Liver (tissue), 9 donors: Measurements from ENCODE around the gene TOLLIP. TPM values are rescaled to one million over a fixed set of nuclear protein-coding genes. Genes with fewer than 3 reads are reported as not detected.
"Not testable (repeated sequence)": the region's sequence is repeated elsewhere in the genome, so short reads cannot be mapped to it uniquely, and the experiment has no call there.

Experiments used
- DNase-seq: peaks from one replicate; pipeline ENCODE4 v3.0.0-alpha.2; 2017; ENCODE audit warnings: low spot score
- H3K27ac ChIP-seq, 2 donors: one replicate each; pipeline ENCODE4 v1.7.0; 2013; ENCODE audit warnings: inconsistent platforms in 2 of 2, low read length in 2 of 2, control low read depth in 1 of 2, low read depth in 1 of 2, mild to moderate bottlenecking in 1 of 2
- H3K27me3 ChIP-seq, 4 donors: one replicate each; pipeline versions ENCODE4 v1.6.1 to v1.7.0; 2013; ENCODE audit warnings: low read length in 3 of 4, inconsistent platforms in 1 of 4, mild to moderate bottlenecking in 1 of 4, moderate library complexity in 1 of 4; ENCODE audit not compliant: control insufficient read depth in 4 of 4, insufficient read depth in 4 of 4
- H3K36me3 ChIP-seq, 4 donors: one replicate each; pipeline versions ENCODE4 v1.6.1 to v1.7.0; 2013; ENCODE audit warnings: low read length in 3 of 4, mild to moderate bottlenecking in 3 of 4, low read depth in 1 of 4, moderate library complexity in 1 of 4; ENCODE audit not compliant: control insufficient read depth in 4 of 4, insufficient read depth in 3 of 4
- H3K4me1 ChIP-seq, 4 donors: one replicate each; pipeline versions ENCODE4 v1.6.1 to v1.7.0; 2013; ENCODE audit warnings: low read length in 3 of 4, mild to moderate bottlenecking in 3 of 4, moderate library complexity in 1 of 4; ENCODE audit not compliant: control insufficient read depth in 4 of 4, insufficient read depth in 4 of 4
- H3K4me3 ChIP-seq, 3 donors: one replicate each; pipeline versions ENCODE4 v1.6.1 to v1.7.0; 2013; ENCODE audit warnings: low read length in 3 of 3, control low read depth in 1 of 3, low read depth in 1 of 3, mild to moderate bottlenecking in 1 of 3
- H3K9ac ChIP-seq, 2 donors: one replicate each; pipeline ENCODE4 v1.7.0; 2013; ENCODE audit warnings: low read length in 2 of 2, mild to moderate bottlenecking in 2 of 2, moderate library complexity in 2 of 2, control low read depth in 1 of 2, low read depth in 1 of 2
- H3K9me3 ChIP-seq, 4 donors: one replicate each; pipeline versions ENCODE4 v1.6.1 to v1.7.0; 2013; ENCODE audit warnings: low read length in 3 of 4; ENCODE audit not compliant: control insufficient read depth in 4 of 4
- EGR1 ChIP-seq, 2 donors: IDR thresholded peaks; 2 replicates each; pipeline ENCODE4 v1.6.1; 2016 to 2018; ENCODE audit warnings: antibody characterized with exemption in 2 of 2, low read depth in 2 of 2
- FOXA2 ChIP-seq: IDR thresholded peaks from 2 replicates; pipeline ENCODE4 v1.6.1; 2016; ENCODE audit warnings: antibody characterized with exemption
- GABPA ChIP-seq, 2 donors: IDR thresholded peaks in 1 of 2; conservative IDR thresholded peaks in 1 of 2; 2 replicates each; pipeline ENCODE4 v1.6.1; 2016; ENCODE audit warnings: antibody characterized with exemption in 2 of 2, mild to moderate bottlenecking in 1 of 2, moderate library complexity in 1 of 2
- HNF4A ChIP-seq, 2 donors: conservative IDR thresholded peaks; 2 replicates each; pipeline ENCODE4 v1.6.1; 2016; ENCODE audit warnings: antibody characterized with exemption in 2 of 2, mild to moderate bottlenecking in 2 of 2
- HNF4G ChIP-seq: IDR thresholded peaks from 2 replicates; pipeline ENCODE4 v1.6.1; 2016; ENCODE audit warnings: antibody characterized with exemption
- JUND ChIP-seq, 2 donors: IDR thresholded peaks; 2 replicates each; pipeline ENCODE4 v1.6.1; 2016; ENCODE audit warnings: antibody characterized with exemption in 2 of 2
- MAX ChIP-seq: IDR thresholded peaks from 2 replicates; pipeline ENCODE4 v1.6.1; 2016; ENCODE audit warnings: antibody characterized with exemption
- NR2F2 ChIP-seq: IDR thresholded peaks from 2 replicates; pipeline ENCODE4 v1.6.1; 2016; ENCODE audit warnings: antibody characterized with exemption
- REST ChIP-seq: IDR thresholded peaks from 2 replicates; pipeline ENCODE4 v1.6.1; 2016; ENCODE audit warnings: antibody characterized with exemption, mild to moderate bottlenecking
- SP1 ChIP-seq: IDR thresholded peaks from 2 replicates; pipeline ENCODE4 v1.6.1; 2018; ENCODE audit warnings: antibody characterized with exemption, mild to moderate bottlenecking
- YY1 ChIP-seq: IDR thresholded peaks from 2 replicates; pipeline ENCODE4 v1.6.1; 2016; ENCODE audit warnings: antibody characterized with exemption, mild to moderate bottlenecking
- WGBS: extraction: QIAGEN DNeasy Blood & Tissue Kit; methylation state at CpG from one replicate; pipeline ENCODE4 v1.1.7; 2013; 5-methylcytosine and 5-hydroxymethylcytosine counted together
- polyA plus RNA-seq, 2 donors: library from polyadenylated mRNA; stranded (reverse) in 1 of 2; unstranded in 1 of 2; fragments of 200-250 nt in 1 of 2; fragments of >200 nt in 1 of 2; fragmentation: Nextera tagmentation in 1 of 2; extraction: Ambion mirVana in 1 of 2; gene quantifications; one replicate each; pipeline versions ENCODE4 v1.2.1 to v1.2.3, GENCODE V29; 2013 to 2015
- total RNA-seq, 2 donors: library from RNA; depleted of rRNA; stranded (reverse); fragments of >200 nt; gene quantifications; one replicate each; pipeline ENCODE4 v1.2.3, GENCODE V29; 2014
- TF ChIP-seq, protein P1 (sequence below): IDR thresholded peaks from 2 replicates; pipeline ENCODE4 v1.6.1; 2016; ENCODE audit warnings: antibody characterized with exemption
- TF ChIP-seq, protein P2 (sequence below): fragments of 150-350 bp; IDR thresholded peaks from 2 replicates; pipeline ENCODE4 v1.5.1; 2017; ENCODE audit warnings: improper control_type of control experiment, low read depth, low read length; ENCODE audit not compliant: missing input control
- donor health status: healthy.
- donor health status: healthy.
- donor health status: healthy.
- donor health status: healthy.
- donor health status: healthy.

Gene TOLLIP
- total and polyA plus RNA-seq, 4 donors, result 27.5 to 102 (median 72.9) TPM

GRCh38 chr11:1342946-1343345, 33.5 kb upstream of the TOLLIP start:
- DNase-seq, result no peak
- Histone ChIP-seq H3K27me3 (no peaks in the 10 kb centered on the region), H3K4me3 (no peak overlapping the region)

GRCh38 chr11:1341928-1342524, 32.6 kb upstream of the TOLLIP start:
- Histone ChIP-seq H3K27me3 (no peaks in the 10 kb centered on the region), H3K4me3 (no peak overlapping the region), H3K4me1 (peaks cover 0 to under 1% (median 0%) of the 10 kb centered on the region in 4 donors), H3K36me3 (no peaks in the 10 kb centered on the region), H3K27ac (no peak overlapping the region), H3K9me3 (no peaks in the 10 kb centered on the region), H3K9ac (no peak overlapping the region)
- WGBS, result 57% methylated on average over 17 of the region's 17 CpGs
- no peak for DNase-seq
- TF ChIP-seq HNF4A (conservative IDR thresholded peaks at IDR 0.05) (no peak), HNF4G (no peak), GABPA (IDR thresholded peaks at IDR 0.05 in 1 of 2, conservative IDR thresholded peaks at IDR 0.05 in 1 of 2) (no peak), YY1 (no peak), EGR1 (IDR thresholded peaks at IDR 0.05; ENCODE audit: low read depth in 2 of 2) (no peak), REST (no peak), MAX (no peak)

More at GRCh38 chr11:1342946-1343345, 33.5 kb upstream of the TOLLIP start:
- no peaks in the 10 kb centered on the region for H3K4me1 ChIP-seq
- no peak for TF ChIP-seq EGR1 (IDR thresholded peaks at IDR 0.05; ENCODE audit: low read depth in 2 of 2)
- H3K36me3 ChIP-seq, result no peaks in the 10 kb centered on the region
- H3K9me3 ChIP-seq, result no peaks in the 10 kb centered on the region
- no peak overlapping the region for H3K27ac ChIP-seq
- H3K9ac ChIP-seq, result no peak overlapping the region
- WGBS, result 89% methylated on average over 10 of the region's 10 CpGs

- H3K27ac ChIP-seq, H3K4me1 ChIP-seq, H3K9me3 ChIP-seq, H3K4me3 ChIP-seq, H3K9ac ChIP-seq, H3K36me3 ChIP-seq, DNase-seq, H3K27me3 ChIP-seq: not testable (repeated sequence)
- WGBS, result 78% methylated on average over 10 of the region's 10 CpGs
Measured at GRCh38 chr11:1341226-1341625, 31.8 kb upstream of the TOLLIP start.

DNA sequence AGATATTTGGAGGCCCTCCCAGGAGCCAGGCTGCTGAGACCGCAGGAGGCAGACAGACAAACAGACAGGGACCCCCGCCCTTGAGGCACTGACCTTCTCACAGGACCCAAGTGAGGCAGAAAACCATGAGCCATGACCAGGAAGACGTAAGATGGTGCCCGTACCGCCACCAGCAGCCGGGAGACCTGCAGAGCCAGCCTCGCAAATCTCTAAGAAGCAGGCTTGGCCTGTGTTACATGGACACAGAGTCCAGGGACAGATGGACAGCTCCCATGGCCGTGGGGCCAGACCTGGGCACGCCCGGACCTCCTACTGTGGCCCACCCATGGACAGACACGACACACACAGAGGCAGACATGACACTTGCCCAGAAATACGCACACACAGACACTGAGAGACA, 30.7 kb upstream of the TOLLIP start:
- Histone ChIP-seq H3K4me1 (peaks cover 8 to 15% (median 10%) of the 10 kb centered on the region in 4 donors), H3K27me3 (no peaks in the 10 kb centered on the region), H3K27ac (no peak overlapping the region), H3K9me3 (no peaks in the 10 kb centered on the region), H3K9ac (no peak overlapping the region), H3K4me3 (no peak overlapping the region), H3K36me3 (no peaks in the 10 kb centered on the region)
- WGBS, result 81% methylated on average over 12 of the region's 12 CpGs
- peak; percentile 13 for DNase-seq
- TF ChIP-seq EGR1 (IDR thresholded peaks at IDR 0.05; ENCODE audit: low read depth in 2 of 2) (no peak), NR2F2 (no peak), HNF4A (conservative IDR thresholded peaks at IDR 0.05) (no peak), REST (no peak), GABPA (IDR thresholded peaks at IDR 0.05 in 1 of 2, conservative IDR thresholded peaks at IDR 0.05 in 1 of 2) (no peak), SP1 (no peak), YY1 (no peak), JUND (IDR thresholded peaks at IDR 0.05) (no peak), FOXA2 (no peak)
- TF ChIP-seq, protein P1, sequence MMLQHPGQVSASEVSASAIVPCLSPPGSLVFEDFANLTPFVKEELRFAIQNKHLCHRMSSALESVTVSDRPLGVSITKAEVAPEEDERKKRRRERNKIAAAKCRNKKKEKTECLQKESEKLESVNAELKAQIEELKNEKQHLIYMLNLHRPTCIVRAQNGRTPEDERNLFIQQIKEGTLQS, result no peak
- TF ChIP-seq, protein P2, sequence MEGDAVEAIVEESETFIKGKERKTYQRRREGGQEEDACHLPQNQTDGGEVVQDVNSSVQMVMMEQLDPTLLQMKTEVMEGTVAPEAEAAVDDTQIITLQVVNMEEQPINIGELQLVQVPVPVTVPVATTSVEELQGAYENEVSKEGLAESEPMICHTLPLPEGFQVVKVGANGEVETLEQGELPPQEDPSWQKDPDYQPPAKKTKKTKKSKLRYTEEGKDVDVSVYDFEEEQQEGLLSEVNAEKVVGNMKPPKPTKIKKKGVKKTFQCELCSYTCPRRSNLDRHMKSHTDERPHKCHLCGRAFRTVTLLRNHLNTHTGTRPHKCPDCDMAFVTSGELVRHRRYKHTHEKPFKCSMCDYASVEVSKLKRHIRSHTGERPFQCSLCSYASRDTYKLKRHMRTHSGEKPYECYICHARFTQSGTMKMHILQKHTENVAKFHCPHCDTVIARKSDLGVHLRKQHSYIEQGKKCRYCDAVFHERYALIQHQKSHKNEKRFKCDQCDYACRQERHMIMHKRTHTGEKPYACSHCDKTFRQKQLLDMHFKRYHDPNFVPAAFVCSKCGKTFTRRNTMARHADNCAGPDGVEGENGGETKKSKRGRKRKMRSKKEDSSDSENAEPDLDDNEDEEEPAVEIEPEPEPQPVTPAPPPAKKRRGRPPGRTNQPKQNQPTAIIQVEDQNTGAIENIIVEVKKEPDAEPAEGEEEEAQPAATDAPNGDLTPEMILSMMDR, result no peak
